Effector memory CD8-positive, alpha-beta T cell (primary cell): ENCODE data around the gene FST.
A peak's percentile ranks its signal among the peaks of the same experiment; 100 is the strongest.

Experiments
- ATAC-seq: fragments of 150-1000 bp; cut with Tn5 transposase; replicated peaks from 2 replicates; pipeline ENCODE4 v1.10.0; 2021; ENCODE audit warnings: mild to moderate bottlenecking, moderate library complexity
- DNase-seq, 3 experiments: peaks; one replicate each; pipeline ENCODE4 v3.0.0; 2021
- H3K27ac Mint-ChIP-seq, 2 donors: one replicate each; pipeline ENCODE4 v1.8.0; 2022; ENCODE audit warnings: mild to moderate bottlenecking in 2 of 2, mixed read lengths in 2 of 2, moderate library complexity in 2 of 2
- H3K27me3 Mint-ChIP-seq, 2 donors: one replicate each; pipeline ENCODE4 v1.8.0; 2022; ENCODE audit warnings: mixed read lengths in 2 of 2
- H3K36me3 Mint-ChIP-seq: one replicate; pipeline ENCODE4 v1.8.0; 2022; ENCODE audit warnings: mild to moderate bottlenecking, moderate library complexity, mixed read lengths; ENCODE audit not compliant: insufficient read depth
- H3K4me1 Mint-ChIP-seq, 2 donors: one replicate each; pipeline ENCODE4 v1.8.0; 2022; ENCODE audit warnings: low read depth in 2 of 2, mixed read lengths in 2 of 2
- H3K4me3 Mint-ChIP-seq, 2 donors: one replicate each; pipeline ENCODE4 v1.8.0; 2022; ENCODE audit warnings: mild to moderate bottlenecking in 2 of 2, mixed read lengths in 2 of 2, moderate library complexity in 2 of 2
- H3K9me3 Mint-ChIP-seq, 2 donors: one replicate each; pipeline ENCODE4 v1.8.0; 2022; ENCODE audit warnings: mixed read lengths in 2 of 2

The FST gene

GRCh38 chr5:53515988-53516387, 35.6 kb downstream of the FST start:
- DNase-seq, result no peak
- Mint-ChIP-seq H3K4me1 (no peaks in the 10 kb centered on the region), H3K27me3 (peaks cover 28 to 32% of the 10 kb centered on the region in 2 donors), H3K27ac (peak overlapping the region in 1 of 2 donors; percentile 11), H3K36me3 (no peaks in the 10 kb centered on the region), H3K4me3 (no peak overlapping the region), H3K9me3 (peaks cover 3 to 11% of the 10 kb centered on the region in 2 donors)
- ATAC-seq, result no peak

- Mint-ChIP-seq H3K27me3 (peaks cover 12 to 39% of the 10 kb centered on the region in 2 donors), H3K27ac (no peak overlapping the region), H3K36me3 (no peaks in the 10 kb centered on the region), H3K4me3 (no peak overlapping the region), H3K4me1 (no peaks in the 10 kb centered on the region), H3K9me3 (peaks cover 5 to 10% of the 10 kb centered on the region in 2 donors)
- DNase-seq (no peak), ATAC-seq (no peak)
These were observed 40.4 kb downstream of the FST start for GRCh38 chr5:53520813-53521212.
